K562 (cell line): Measurements from ENCODE around the gene TASP1. TPM values are rescaled to one million over a fixed set of nuclear protein-coding genes. Genes with fewer than 3 reads are reported as not detected.
A peak's percentile ranks its signal among the peaks of the same experiment; 100 is the strongest.

Source experiments
- ATAC-seq: fragments of 200-7000 bp; cut with Tn5 transposase; 3 replicates; pipeline ENCODE4 v1.9.1; 2020; ENCODE audit warnings: moderate library complexity
- BruUV-seq: library from RNA; stranded (reverse); fragments of 400-500 nt; replicated peaks from 2 replicates; lab custom pipeline; 2021; lab: Mats Ljungman, UMichigan
- CTCF ChIA-PET: fragments of 300-600 bp; formaldehyde crosslinking; extraction: SDS; loops from one replicate; lab custom pipeline; 2021; ENCODE audit warnings: low intra/inter-chr PET ratio; lab: Yijun Ruan, JAX
- POLR2A ChIA-PET: fragments of 300-600, 350-650 bp; sonication (Branson Sonifier 250); formaldehyde crosslinking; extraction: SDS; loops from one replicate; lab custom pipeline; 2021; ENCODE audit warnings: antibody characterized with exemption, inconsistent platforms; lab: Yijun Ruan, JAX
- DNase-seq, 4 experiments: peaks; one replicate each; pipeline versions ENCODE4 v3.0.0 to v3.0.0-alpha.2; 2011 to 2018; ENCODE audit warnings: low spot score in 3 of 4, mixed read lengths in 3 of 4; ENCODE audit errors: extremely low read depth in 1 of 4
- FAIRE-seq: peaks from 2 replicates; lab custom pipeline; 2011; peaks lifted over from hg19 to GRCh38; lab: Jason Lieb, UNC
- H2AFZ ChIP-seq: 2 replicates; pipeline ENCODE4 v1.6.0; 2011; ENCODE audit warnings: low read depth, low read length, control low read depth, inconsistent platforms
- H3K27ac ChIP-seq: fragments of 200-600 bp; 3 replicates; pipeline ENCODE4 v1.8.0; 2011; ENCODE audit warnings: low read depth, mild to moderate bottlenecking, control low read depth, inconsistent platforms, low read length, moderate library complexity, mixed read lengths; ENCODE audit errors: extremely low read depth
- H3K27me3 ChIP-seq, 2 experiments: fragments of 300-600 bp in 1 of 2; 2 replicates in 1 of 2; 3 replicates in 1 of 2; pipeline versions ENCODE4 v1.6.0 to v1.8.0; 2011; ENCODE audit warnings: inconsistent platforms in 2 of 2, low read length in 2 of 2, mild to moderate bottlenecking in 1 of 2, mixed read lengths in 1 of 2, moderate library complexity in 1 of 2; ENCODE audit not compliant: control insufficient read depth in 2 of 2, insufficient read depth in 2 of 2
- H3K36me3 ChIP-seq: fragments of 300-600 bp; 3 replicates; pipeline ENCODE4 v1.8.0; 2011; ENCODE audit warnings: mild to moderate bottlenecking, low read length, inconsistent platforms; ENCODE audit not compliant: control insufficient read depth, insufficient read depth
- H3K4me1 ChIP-seq, 2 experiments: fragments of 200-600 bp in 1 of 2; replicated peaks in 1 of 2; 2 replicates in 1 of 2; 3 replicates in 1 of 2; pipeline versions ENCODE4 v1.5.1 to v1.8.0; 2011; ENCODE audit warnings: inconsistent platforms in 2 of 2, low read length in 2 of 2, mild to moderate bottlenecking in 1 of 2, mixed read lengths in 1 of 2, moderate library complexity in 1 of 2; ENCODE audit not compliant: control insufficient read depth in 2 of 2, insufficient read depth in 2 of 2
- H3K4me2 ChIP-seq: 2 replicates; pipeline ENCODE4 v1.6.1; 2011; ENCODE audit warnings: low read length, control low read depth, inconsistent platforms, mixed read lengths; ENCODE audit not compliant: insufficient read depth
- H3K4me3 ChIP-seq: fragments of 200-600 bp; sonication (generic), shearing (Covaris generic); 2 replicates; pipeline ENCODE4 v1.5.1; 2016; ENCODE audit warnings: control low read depth, inconsistent platforms
- H3K79me2 ChIP-seq: fragments of 200-600 bp; 3 replicates; pipeline ENCODE4 v1.8.0; 2011; ENCODE audit warnings: low read length, inconsistent platforms; ENCODE audit not compliant: control insufficient read depth, insufficient read depth
- H3K9ac ChIP-seq, 2 experiments: 2 replicates each; pipeline versions ENCODE4 v1.6.0 to v1.6.1; 2011; ENCODE audit warnings: low read depth in 2 of 2, low read length in 2 of 2, control low read depth in 1 of 2, inconsistent platforms in 1 of 2, mild to moderate bottlenecking in 1 of 2, mixed read lengths in 1 of 2; ENCODE audit not compliant: insufficient read depth in 1 of 2
- H3K9me1 ChIP-seq: one replicate; pipeline ENCODE4 v1.6.0; 2011; ENCODE audit warnings: inconsistent platforms, mild to moderate bottlenecking, low read length, moderate library complexity; ENCODE audit not compliant: control insufficient read depth, insufficient read depth
- H3K9me3 ChIP-seq: replicated peaks from 2 replicates; pipeline ENCODE4 v1.5.1; 2011; ENCODE audit warnings: low read depth, low read length, inconsistent platforms; ENCODE audit not compliant: control insufficient read depth, insufficient read depth
- H4K20me1 ChIP-seq: replicated peaks from 2 replicates; pipeline ENCODE4 v1.6.1; 2011; ENCODE audit warnings: low read length, inconsistent platforms, mixed read lengths; ENCODE audit not compliant: control insufficient read depth, insufficient read depth
- GMEB1 ChIP-seq: fragments of 250-450 bp; sonication (Bioruptor Pico); IDR thresholded peaks from 2 replicates; pipeline ENCODE4 v1.4.0; 2020; ENCODE audit warnings: mild to moderate bottlenecking
- SMARCE1 ChIP-seq: fragments of 450-650 bp; IDR thresholded peaks from 2 replicates; pipeline ENCODE4 v1.7.1; 2016; ENCODE audit warnings: mild to moderate bottlenecking
- SPI1 ChIP-seq: IDR thresholded peaks from 2 replicates; pipeline ENCODE4 v1.6.1; 2011; ENCODE audit warnings: low read depth, low read length, control low read depth, borderline replicate concordance
- U2AF1 ChIP-seq: fragments of 200-400 bp; formaldehyde crosslinking; optimal IDR thresholded peaks from 2 replicates; pipeline ENCODE3; 2017; ENCODE audit warnings: mild to moderate bottlenecking, low read depth, low read length, moderate library complexity
- ZBTB26 ChIP-seq: fragments of 450-650 bp; formaldehyde crosslinking; IDR thresholded peaks from 2 replicates; pipeline ENCODE4 v1.4.0; 2022; ENCODE audit warnings: missing genetic modification characterization
- ZNF277 ChIP-seq: fragments of 250-450 bp; sonication (Bioruptor Pico); IDR thresholded peaks from 2 replicates; pipeline ENCODE4 v1.8.0; 2022; ENCODE audit warnings: inconsistent platforms, mild to moderate bottlenecking, moderate library complexity, borderline replicate concordance
- ZNF830 ChIP-seq: fragments of 250-450 bp; sonication (Bioruptor Pico); IDR thresholded peaks from 2 replicates; pipeline ENCODE4 v1.5.0; 2021; ENCODE audit warnings: mild to moderate bottlenecking
- WGBS: fragments of 100-300 bp; shearing (Covaris generic); methylation state at CpG from one replicate; pipeline ENCODE4 v1.1.6; 2016; ENCODE audit warnings: low coverage, mixed read lengths; ENCODE audit not compliant: insufficient coverage; ENCODE audit errors: missing lambda C conversion rate; 5-methylcytosine and 5-hydroxymethylcytosine counted together
- in situ Hi-C: fragments of 300-500 bp; cut with MboI; formaldehyde crosslinking; loops from 4 replicates; pipeline ENCODE4 v1.15.0; 2018; ENCODE audit warnings: inconsistent platforms, mixed read lengths
- intact Hi-C: fragments of 100-400 bp; cut with micrococcal nuclease; formaldehyde crosslinking; loops from 2 replicates; pipeline ENCODE4 v1.14.2; 2022
- polyA plus RNA-seq, 8 experiments: library from polyadenylated mRNA; depleted of rRNA in 4 of 8; stranded (reverse) in 5 of 8; unstranded in 3 of 8; fragments of >200 nt; fragmentation: Nextera tagmentation in 2 of 8; fragmentation: Illumina TruSeq in 1 of 8; extraction: Ambion mirVana in 2 of 8; extraction: Trizol in 1 of 8; gene quantifications; 2 replicates each; pipeline versions ENCODE4 v1.2.1 to v1.2.3, GENCODE V29; 2011 to 2014; ENCODE audit warnings: inconsistent platforms in 1 of 8, missing spikeins in 1 of 8
- total RNA-seq, 7 experiments: library from RNA; depleted of rRNA in 6 of 7; stranded (reverse); fragments of >200 nt in 6 of 7; fragmentation: Illumina TruSeq in 2 of 7; extraction: Trizol in 2 of 7; gene quantifications; 2 replicates each; pipeline versions ENCODE4 v1.2.1 to v1.2.3, GENCODE V29; 2011 to 2021; ENCODE audit warnings: low replicate concordance in 1 of 7

Gene TASP1
- total and polyA plus RNA-seq, 9 of the 15 experiments (the other 6 are each of a cell fraction or from before 2014, with no cell fraction given) = 3.7 to 10.6 (median 6.4) TPM

GRCh38 chr20:13648291-13649228 lies 9.8 kb upstream of the TASP1 start:
- Histone ChIP-seq H4K20me1 (no peaks in the 10 kb centered on the region), H3K9me1 (no peaks in the 10 kb centered on the region), H3K27ac (no peak overlapping the region), H3K4me1 (no peaks in the 10 kb centered on the region; a peak in 1 of 5 replicates), H3K9me3 (no peaks in the 10 kb centered on the region), H3K4me2 (no peak overlapping the region), H2AFZ (no peak overlapping the region), H3K9ac (no peak overlapping the region), H3K36me3 (no peaks in the 10 kb centered on the region), H3K27me3 (peaks cover 0 to 9% of the 10 kb centered on the region in 2 experiments; a peak in 2 of 5 replicates), H3K4me3 (no peak overlapping the region), H3K79me2 (no peaks in the 10 kb centered on the region)
- FAIRE-seq = no peak
- BruUV-seq = no TSS peak
- CTCF ChIA-PET = no interaction called here
- DNase-seq = no peak
- 14% methylated on average over 7 of the region's 10 CpGs for WGBS
- ATAC-seq = no peak
- in situ Hi-C loops (no loop called here), intact Hi-C loops (no loop called here)
- POLR2A ChIA-PET = no interaction called here
- TF ChIP-seq ZNF277 (CRISPR knock-in tag) (no peak), GMEB1 (CRISPR knock-in tag) (no peak), ZNF830 (CRISPR knock-in tag) (no peak), SPI1 (peak; percentile 41; the same call in 1 of the 2 replicates), SMARCE1 (no peak), U2AF1 (no peak), ZBTB26 (CRISPR knock-in tag) (no peak)
